OCI-LY1 (cell line): ENCODE data around the gene MGST1.
"Not testable (repeated sequence)": the region's sequence is repeated elsewhere in the genome, so short reads cannot be mapped to it uniquely, and the experiment has no call there.

ENCODE experiments used
- H2AFZ ChIP-seq: fragments of 200-600 bp; sonication (generic), shearing (Covaris generic); 2 replicates; pipeline ENCODE4 v1.6.0; 2014; ENCODE audit warnings: antibody characterized with exemption, mild to moderate bottlenecking, low read length
- H3F3A ChIP-seq: fragments of 200-600 bp; sonication (generic), shearing (Covaris generic); 2 replicates; pipeline ENCODE4 v1.6.0; 2014; ENCODE audit warnings: mild to moderate bottlenecking, antibody characterized with exemption, low read length, moderate library complexity; ENCODE audit not compliant: insufficient read depth
- H3K27ac ChIP-seq: fragments of 200-600 bp; sonication (generic); 2 replicates; pipeline ENCODE4 v1.5.1; 2014; ENCODE audit warnings: low read length, mixed run types, mild to moderate bottlenecking, low read depth; ENCODE audit not compliant: poor library complexity, severe bottlenecking
- H3K27me3 ChIP-seq: fragments of 200-600 bp; sonication (generic); 2 replicates; pipeline ENCODE4 v1.6.0; 2014; ENCODE audit warnings: antibody characterized with exemption, mild to moderate bottlenecking, low read length, moderate library complexity; ENCODE audit not compliant: insufficient read depth
- H3K36me3 ChIP-seq: fragments of 200-600 bp; sonication (generic); 2 replicates; pipeline ENCODE4 v1.6.1; 2014; ENCODE audit warnings: mild to moderate bottlenecking, antibody characterized with exemption, low read length, moderate library complexity, mixed read lengths; ENCODE audit not compliant: insufficient read depth
- H3K4me1 ChIP-seq: fragments of 200-600 bp; sonication (generic); 2 replicates; pipeline ENCODE4 v1.5.1; 2014; ENCODE audit warnings: mild to moderate bottlenecking, low read length, moderate library complexity; ENCODE audit not compliant: insufficient read depth, severe bottlenecking
- H3K4me2 ChIP-seq: fragments of 200-600 bp; sonication (generic), shearing (Covaris generic); 2 replicates; pipeline ENCODE4 v1.6.1; 2014; ENCODE audit warnings: low read length
- H3K4me3 ChIP-seq: fragments of 200-600 bp; sonication (generic); 2 replicates; pipeline ENCODE4 v1.5.1; 2014; ENCODE audit warnings: low read length, low read depth, mild to moderate bottlenecking, mixed read lengths; ENCODE audit not compliant: poor library complexity, severe bottlenecking
- H3K79me2 ChIP-seq: fragments of 200-600 bp; shearing (Covaris generic); 2 replicates; pipeline ENCODE4 v1.6.1; 2016; ENCODE audit warnings: mixed run types, low read length, mixed read lengths; ENCODE audit not compliant: insufficient read depth
- H3K9ac ChIP-seq: fragments of 200-600 bp; sonication (generic), shearing (Covaris generic); 2 replicates; pipeline ENCODE4 v1.6.1; 2014; ENCODE audit warnings: mild to moderate bottlenecking, low read length, mixed read lengths
- H3K9me2 ChIP-seq: fragments of 200-600 bp; sonication (generic), shearing (Covaris generic); 2 replicates; pipeline ENCODE4 v1.6.1; 2014; ENCODE audit warnings: low read depth, mild to moderate bottlenecking, low read length, mixed read lengths
- H3K9me3 ChIP-seq: fragments of 200-600 bp; shearing (Covaris generic); 2 replicates; pipeline ENCODE4 v1.6.1; 2014; ENCODE audit warnings: low read length, mixed read lengths
- H4K20me1 ChIP-seq: fragments of 200-600 bp; sonication (generic), shearing (Covaris generic); 2 replicates; pipeline ENCODE4 v1.6.0; 2016; ENCODE audit warnings: mild to moderate bottlenecking, low read length; ENCODE audit not compliant: insufficient read depth
- EZH2 ChIP-seq: fragments of 200-600 bp; sonication (generic), shearing (Covaris generic); IDR thresholded peaks from 2 replicates; pipeline ENCODE4 v1.8.0; 2017; ENCODE audit warnings: borderline replicate concordance, mixed run types, mild to moderate bottlenecking, antibody characterized with exemption, low read length, moderate library complexity, mixed read lengths
- TF ChIP-seq, protein P1 (sequence below): fragments of 200-600 bp; sonication (generic), shearing (Covaris generic); IDR thresholded peaks from 2 replicates; pipeline ENCODE4 v1.5.1; 2017; ENCODE audit warnings: mild to moderate bottlenecking, antibody characterized with exemption, low read length, moderate library complexity, mixed read lengths

MGST1 gene

DNA sequence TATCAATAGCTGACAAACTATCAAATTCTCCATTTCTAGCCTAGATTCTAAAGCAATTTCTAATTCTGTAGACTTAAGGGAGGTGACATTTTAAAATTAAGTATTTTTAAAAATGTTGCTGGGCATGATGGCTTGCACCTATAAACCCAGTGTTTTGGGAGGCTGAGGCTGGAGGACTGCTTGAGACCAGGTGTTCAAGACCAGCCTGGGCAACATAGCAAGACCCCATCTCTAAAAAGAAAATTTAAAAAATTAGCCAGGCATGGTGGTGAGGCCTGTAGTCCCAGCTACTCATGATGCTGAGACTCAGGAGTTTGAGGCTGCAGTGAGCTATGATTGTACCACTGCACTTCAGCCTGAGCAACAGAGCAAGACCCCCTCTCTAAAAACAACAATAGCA is 15.1 kb downstream of the MGST1 start:
- H3K4me2 ChIP-seq = no peak overlapping the region
- H4K20me1 ChIP-seq = no peaks in the 10 kb centered on the region
- H3K4me1 ChIP-seq = no peaks in the 10 kb centered on the region
- H2AFZ ChIP-seq = no peak overlapping the region
- no peaks in the 10 kb centered on the region for H3K36me3 ChIP-seq
- no peaks in the 10 kb centered on the region for H3F3A ChIP-seq
- H3K79me2 ChIP-seq = no peaks in the 10 kb centered on the region
- TF ChIP-seq, protein P1, sequence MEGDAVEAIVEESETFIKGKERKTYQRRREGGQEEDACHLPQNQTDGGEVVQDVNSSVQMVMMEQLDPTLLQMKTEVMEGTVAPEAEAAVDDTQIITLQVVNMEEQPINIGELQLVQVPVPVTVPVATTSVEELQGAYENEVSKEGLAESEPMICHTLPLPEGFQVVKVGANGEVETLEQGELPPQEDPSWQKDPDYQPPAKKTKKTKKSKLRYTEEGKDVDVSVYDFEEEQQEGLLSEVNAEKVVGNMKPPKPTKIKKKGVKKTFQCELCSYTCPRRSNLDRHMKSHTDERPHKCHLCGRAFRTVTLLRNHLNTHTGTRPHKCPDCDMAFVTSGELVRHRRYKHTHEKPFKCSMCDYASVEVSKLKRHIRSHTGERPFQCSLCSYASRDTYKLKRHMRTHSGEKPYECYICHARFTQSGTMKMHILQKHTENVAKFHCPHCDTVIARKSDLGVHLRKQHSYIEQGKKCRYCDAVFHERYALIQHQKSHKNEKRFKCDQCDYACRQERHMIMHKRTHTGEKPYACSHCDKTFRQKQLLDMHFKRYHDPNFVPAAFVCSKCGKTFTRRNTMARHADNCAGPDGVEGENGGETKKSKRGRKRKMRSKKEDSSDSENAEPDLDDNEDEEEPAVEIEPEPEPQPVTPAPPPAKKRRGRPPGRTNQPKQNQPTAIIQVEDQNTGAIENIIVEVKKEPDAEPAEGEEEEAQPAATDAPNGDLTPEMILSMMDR = no peak
- no peak for TF ChIP-seq EZH2
- no peak overlapping the region for H3K4me3 ChIP-seq
- H3K9me2 ChIP-seq = no peaks in the 10 kb centered on the region
- no peak overlapping the region for H3K9ac ChIP-seq
- H3K27ac ChIP-seq = no peak overlapping the region
- no peaks in the 10 kb centered on the region for H3K9me3 ChIP-seq
- no peaks in the 10 kb centered on the region for H3K27me3 ChIP-seq

DNA sequence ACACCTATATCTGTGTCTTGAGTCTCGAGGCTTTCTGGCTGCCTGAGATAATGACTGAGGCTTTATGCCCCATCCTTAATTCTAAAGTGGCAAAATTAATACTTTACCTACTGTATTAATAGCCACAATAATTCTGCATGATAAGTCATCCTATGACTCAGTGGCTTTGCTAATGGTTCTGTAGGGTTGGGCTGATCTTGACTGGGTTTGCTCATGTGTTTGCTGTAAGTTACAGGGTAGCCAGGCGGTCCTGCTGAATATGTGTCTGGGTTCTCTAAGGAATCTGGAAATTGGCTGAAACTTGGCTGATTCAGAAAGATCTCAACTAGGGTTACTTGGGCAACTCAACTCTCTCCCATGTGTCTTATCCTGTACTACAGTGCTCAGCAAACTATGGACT is 21.7 kb downstream of the MGST1 start:
- no peaks in the 10 kb centered on the region for H3K9me3 ChIP-seq
- H4K20me1 ChIP-seq = no peaks in the 10 kb centered on the region
- H3K4me3 ChIP-seq = no peak overlapping the region
- no peaks in the 10 kb centered on the region for H3K9me2 ChIP-seq
- no peak overlapping the region for H3K27ac ChIP-seq
- H3K79me2 ChIP-seq = no peaks in the 10 kb centered on the region
- no peak overlapping the region for H3K9ac ChIP-seq
- H3K36me3 ChIP-seq = no peaks in the 10 kb centered on the region
- no peaks in the 10 kb centered on the region for H3K27me3 ChIP-seq
- TF ChIP-seq, protein P1 = no peak
- no peak overlapping the region for H3K4me2 ChIP-seq
- no peak overlapping the region for H2AFZ ChIP-seq
- no peaks in the 10 kb centered on the region for H3K4me1 ChIP-seq
- no peaks in the 10 kb centered on the region for H3F3A ChIP-seq

DNA sequence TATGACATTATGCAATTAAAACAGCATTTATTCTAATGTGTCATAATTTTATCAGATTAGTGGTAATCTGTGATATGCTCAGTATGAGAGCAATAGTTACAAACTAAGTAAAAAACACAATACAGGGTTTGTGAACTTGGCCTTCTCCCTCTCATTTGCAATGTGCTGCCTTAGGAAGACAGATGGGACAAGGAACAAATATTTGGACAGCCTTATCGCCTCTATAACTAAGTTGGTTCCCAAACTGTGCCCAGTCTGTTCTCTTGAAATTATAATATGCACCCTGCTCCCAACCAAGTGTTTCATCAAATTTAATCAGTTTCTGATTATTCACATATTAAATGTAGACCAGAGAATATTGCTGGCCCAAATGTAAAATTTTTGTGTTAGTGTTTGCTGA is 22.7 kb downstream of the MGST1 start:
- Histone ChIP-seq H3K9ac (no peak overlapping the region), H3K27ac (no peak overlapping the region), H3K4me2 (no peak overlapping the region), H3K79me2 (no peaks in the 10 kb centered on the region), H3K27me3 (no peaks in the 10 kb centered on the region), H4K20me1 (no peaks in the 10 kb centered on the region), H3K9me2 (no peaks in the 10 kb centered on the region), H3F3A (no peaks in the 10 kb centered on the region), H3K9me3 (no peaks in the 10 kb centered on the region), H2AFZ (no peak overlapping the region), H3K4me1 (no peaks in the 10 kb centered on the region), H3K4me3 (no peak overlapping the region), H3K36me3 (no peaks in the 10 kb centered on the region)
- TF ChIP-seq, protein P1 = no peak
- TF ChIP-seq EZH2 = no peak

DNA sequence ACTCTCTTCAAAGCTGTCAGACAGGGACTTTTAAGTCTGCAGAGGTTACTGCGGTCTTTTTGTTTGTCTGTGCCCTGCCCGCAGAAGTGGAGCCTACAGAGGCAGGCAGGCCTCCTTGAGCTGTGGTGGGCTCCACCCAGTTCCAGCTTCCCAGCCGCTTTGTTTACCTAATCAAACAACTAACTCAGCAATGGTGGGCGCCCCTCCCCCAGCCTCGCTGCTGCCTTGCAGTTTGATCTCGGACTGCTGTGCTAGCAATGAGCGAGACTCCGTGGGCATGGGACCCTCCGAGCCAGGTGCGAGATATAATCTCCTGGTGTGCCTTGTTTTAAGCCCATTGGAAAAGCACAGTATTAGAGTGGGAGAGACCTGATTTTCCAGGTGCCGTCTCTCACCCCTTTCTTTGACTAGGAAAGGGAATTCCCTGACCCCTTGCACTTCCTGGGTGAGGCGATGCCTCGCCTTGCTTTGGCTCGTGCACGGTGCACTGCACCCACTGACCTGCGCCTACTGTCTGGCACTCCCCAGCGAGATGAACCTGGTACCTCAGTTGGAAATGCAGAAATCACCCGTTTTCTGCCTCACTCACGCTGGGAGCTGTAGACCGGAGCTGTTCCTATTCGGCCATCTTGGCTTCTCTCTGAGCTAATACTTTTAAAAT is 35.3 kb downstream of the MGST1 start:
- not testable (repeated sequence) for H3K9me3 ChIP-seq, H3K4me1 ChIP-seq, H3K79me2 ChIP-seq, H4K20me1 ChIP-seq, H3K27ac ChIP-seq, H3K27me3 ChIP-seq, H3K4me2 ChIP-seq, H3K36me3 ChIP-seq, H3F3A ChIP-seq, H3K9me2 ChIP-seq, H3K4me3 ChIP-seq, H2AFZ ChIP-seq, H3K9ac ChIP-seq
